HCT116 (cell line): ENCODE data around the gene SMIM32. TPM values are rescaled to one million over a fixed set of nuclear protein-coding genes. Genes with fewer than 3 reads are reported as not detected.

Source experiments
- ATAC-seq: fragments of 200-7000 bp; cut with Tn5 transposase; 2 replicates; pipeline ENCODE4 v1.9.1; 2020; ENCODE audit warnings: mild to moderate bottlenecking, moderate library complexity
- BruUV-seq: library from RNA; stranded (reverse); fragments of 400-500 nt; replicated peaks from 2 replicates; lab custom pipeline; 2021; lab: Mats Ljungman, UMichigan
- CTCF ChIA-PET: fragments of 300-600 bp; sonication (Branson Sonifier 250); formaldehyde crosslinking; loops from one replicate; lab custom pipeline; 2021; ENCODE audit warnings: antibody characterized with exemption; lab: Charles Lee
- POLR2A ChIA-PET: fragments of 300-600, 350-600 bp; sonication (Branson Sonifier 250); formaldehyde crosslinking; loops from one replicate; lab custom pipeline; 2021; ENCODE audit warnings: antibody characterized with exemption; lab: Charles Lee
- RAD21 ChIA-PET, 2 experiments: fragments of 300-600 bp; sonication (Branson Sonifier 250); formaldehyde crosslinking; loops; one replicate each; lab custom pipeline; 2023; ENCODE audit warnings: low total read pairs in 2 of 2; ENCODE audit not compliant: uncharacterized antibody in 2 of 2, unreplicated experiment in 2 of 2, low non-redundant PET in 1 of 2; lab: Charles Lee
- DNase-seq: peaks from one replicate; pipeline ENCODE4 v3.0.0-alpha.2; 2010; ENCODE audit warnings: low read depth, low spot score
- H2AFZ ChIP-seq: fragments of 200-600 bp; shearing (Covaris generic), sonication (generic); 2 replicates; pipeline ENCODE4 v1.6.1; 2017; ENCODE audit warnings: low read depth, mixed run types, mixed read lengths, antibody characterized with exemption, low read length; ENCODE audit not compliant: poor library complexity, severe bottlenecking
- H3K27ac ChIP-seq: 2 replicates; pipeline ENCODE4 v1.5.1; 2012; ENCODE audit warnings: low read depth, low read length
- H3K27me3 ChIP-seq: fragments of 200-600 bp; sonication (generic); 2 replicates; pipeline ENCODE4 v1.6.1; 2016; ENCODE audit warnings: mixed run types, low read length, mixed read lengths; ENCODE audit not compliant: insufficient read depth
- H3K36me3 ChIP-seq, 2 experiments: fragments of 200-500 bp in 1 of 2; fragments of 200-600 bp in 1 of 2; sonication (Bioruptor generic) in 1 of 2; sonication (generic) in 1 of 2; 2 replicates each; pipeline versions ENCODE4 v1.5.1 to v1.6.1; 2014 to 2016; ENCODE audit warnings: low read length in 2 of 2, inconsistent platforms in 1 of 2, mixed read lengths in 1 of 2, mixed run types in 1 of 2; ENCODE audit not compliant: insufficient read depth in 2 of 2, control insufficient read depth in 1 of 2
- H3K4me1 ChIP-seq, 2 experiments: fragments of 200-600 bp in 1 of 2; sonication (generic) in 1 of 2; 2 replicates each; pipeline versions ENCODE4 v1.5.1 to v1.6.1; 2012 to 2017; ENCODE audit warnings: low read length in 2 of 2, inconsistent platforms in 1 of 2, mild to moderate bottlenecking in 1 of 2, mixed read lengths in 1 of 2, mixed run types in 1 of 2, moderate library complexity in 1 of 2; ENCODE audit not compliant: insufficient read depth in 2 of 2, control insufficient read depth in 1 of 2
- H3K4me2 ChIP-seq: fragments of 200-600 bp; sonication (generic); 2 replicates; pipeline ENCODE4 v1.6.1; 2017; ENCODE audit warnings: mixed run types, low read length, mixed read lengths
- H3K4me3 ChIP-seq, 2 experiments: fragments of 200-600 bp in 1 of 2; sonication (generic) in 1 of 2; replicated peaks in 1 of 2; 2 replicates each; pipeline ENCODE4 v1.5.1; 2011 to 2016; ENCODE audit warnings: low read length in 2 of 2, control low read depth in 1 of 2, low read depth in 1 of 2, mild to moderate bottlenecking in 1 of 2, mixed read lengths in 1 of 2, mixed run types in 1 of 2
- H3K79me2 ChIP-seq: fragments of 200-600 bp; sonication (generic); 2 replicates; pipeline ENCODE4 v1.6.1; 2017; ENCODE audit warnings: mild to moderate bottlenecking, mixed run types, low read length, moderate library complexity, mixed read lengths; ENCODE audit not compliant: insufficient read depth
- H3K9ac ChIP-seq: fragments of 200-600 bp; sonication (generic); 2 replicates; pipeline ENCODE4 v1.6.1; 2016; ENCODE audit warnings: low read length, mixed read lengths
- H3K9me2 ChIP-seq: fragments of 200-600 bp; sonication (generic), shearing (Covaris generic); 2 replicates; pipeline ENCODE4 v1.6.1; 2017; ENCODE audit warnings: mixed run types, mild to moderate bottlenecking, moderate library complexity; ENCODE audit not compliant: insufficient read depth
- H3K9me3 ChIP-seq, 2 experiments: fragments of 200-500 bp in 1 of 2; fragments of 200-600 bp in 1 of 2; sonication (Bioruptor generic) in 1 of 2; sonication (generic) in 1 of 2; 2 replicates each; pipeline ENCODE4 v1.6.1; 2014 to 2017; ENCODE audit warnings: low read length in 2 of 2, mixed read lengths in 2 of 2, inconsistent platforms in 1 of 2, low read depth in 1 of 2, mild to moderate bottlenecking in 1 of 2, mixed run types in 1 of 2, moderate library complexity in 1 of 2; ENCODE audit not compliant: control insufficient read depth in 1 of 2, insufficient read depth in 1 of 2
- H4K20me1 ChIP-seq: fragments of 200-600 bp; sonication (generic), shearing (Covaris generic); 2 replicates; pipeline ENCODE4 v1.6.1; 2017; ENCODE audit warnings: mixed run types, mild to moderate bottlenecking, moderate library complexity; ENCODE audit not compliant: insufficient read depth
- ATF3 ChIP-seq: IDR thresholded peaks from 2 replicates; pipeline ENCODE4 v1.6.1; 2012
- EGR1 ChIP-seq: IDR thresholded peaks from 2 replicates; pipeline ENCODE4 v1.6.1; 2012; ENCODE audit warnings: low read depth
- ELF1 ChIP-seq: IDR thresholded peaks from 2 replicates; pipeline ENCODE4 v1.6.1; 2012; ENCODE audit warnings: low read depth, borderline replicate concordance
- RAD21 ChIP-seq: IDR thresholded peaks from 2 replicates; pipeline ENCODE4 v1.6.1; 2012; ENCODE audit warnings: low read depth, mild to moderate bottlenecking
- REST ChIP-seq: IDR thresholded peaks from 2 replicates; pipeline ENCODE4 v1.6.1; 2012; ENCODE audit warnings: low read depth
- SRF ChIP-seq: IDR thresholded peaks from 2 replicates; pipeline ENCODE4 v1.6.1; 2012; ENCODE audit warnings: low read depth
- YY1 ChIP-seq: IDR thresholded peaks from 2 replicates; pipeline ENCODE4 v1.6.1; 2011; ENCODE audit warnings: low read length, low read depth, moderate library complexity, mild to moderate bottlenecking; ENCODE audit not compliant: insufficient replicate concordance; ENCODE audit errors: extremely low read depth
- ZBTB33 ChIP-seq: IDR thresholded peaks from 2 replicates; pipeline ENCODE4 v1.6.1; 2011; ENCODE audit warnings: mild to moderate bottlenecking, low read length, moderate library complexity; ENCODE audit not compliant: insufficient replicate concordance; ENCODE audit errors: extremely low read depth
- ZFX ChIP-seq: fragments of 450-650 bp; IDR thresholded peaks from 2 replicates; pipeline ENCODE4 v1.6.1; 2017
- intact Hi-C: fragments of 100-400 bp; cut with micrococcal nuclease; formaldehyde crosslinking; loops from 2 replicates; pipeline ENCODE4 v1.10.0; 2022
- total RNA-seq: library from RNA; stranded (reverse); gene quantifications from one replicate; pipeline ENCODE4 v1.2.1, GENCODE V29; 2021; ENCODE audit not compliant: unreplicated experiment

SMIM32 gene
- total RNA-seq, 1 experiment from 2014 or later: not detected

- Histone ChIP-seq H3K9ac (no peak overlapping the region), H2AFZ (no peak overlapping the region), H3K9me2 (no peaks in the 10 kb centered on the region), H4K20me1 (no peaks in the 10 kb centered on the region), H3K27me3 (no peaks in the 10 kb centered on the region), H3K36me3 (0 out of 4 replicates have a peak, but pooled peaks cover 0 to 2% of the 10 kb centered on the region in 2 experiments), H3K9me3 (no peaks in the 10 kb centered on the region), H3K4me1 (no peaks in the 10 kb centered on the region), H3K4me3 (no peak overlapping the region), H3K4me2 (no peak overlapping the region), H3K27ac (no peak overlapping the region), H3K79me2 (no peaks in the 10 kb centered on the region)
- RAD21 ChIA-PET: no interaction called here
- BruUV-seq: no TSS peak
- POLR2A ChIA-PET: no interaction called here
- DNase-seq (no peak), ATAC-seq (no peak)
- intact Hi-C loops: no loop called here
- TF ChIP-seq ZFX (no peak), ZBTB33 (no peak), EGR1 (no peak), ELF1 (no peak), YY1 (no peak), ATF3 (no peak), REST (no peak), SRF (no peak), RAD21 (no peak)
- CTCF ChIA-PET: no interaction called here
Observed at GRCh38 chr5:136191304-136192014, 1.5 kb downstream of the SMIM32 start.
